ENCODE data around the gene SEC23B. TPM values are rescaled to one million over a fixed set of nuclear protein-coding genes. Genes with fewer than 3 reads are reported as not detected.

The SEC23B gene
- total and polyA plus RNA-seq, 4 donors, result 12.8 to 54.3 (median 34.8) TPM

DNA sequence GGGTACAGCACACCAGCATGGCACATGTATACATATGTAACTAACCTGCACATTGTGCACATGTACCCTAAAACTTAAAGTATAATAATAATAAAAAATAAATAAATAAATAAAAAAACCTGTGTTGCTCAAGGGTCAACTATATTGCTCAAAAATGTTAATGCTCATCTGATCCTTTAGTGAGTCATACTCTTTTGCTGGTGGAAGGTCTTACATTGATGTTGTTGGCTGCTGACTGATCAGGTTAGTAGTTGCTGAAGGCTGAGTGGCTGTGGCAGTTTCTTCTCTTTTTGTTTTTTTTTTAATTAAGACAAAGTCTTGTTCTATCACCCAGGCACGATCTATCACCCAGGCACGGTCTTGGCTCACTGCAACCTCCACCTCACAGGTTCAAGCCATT lies 29.9 kb downstream of the SEC23B start:
- Histone ChIP-seq H3K9me3 (ENCODE audit: control insufficient read depth in 4 of 4, low read length in 3 of 4) (no peaks in the 10 kb centered on the region), H3K36me3 (ENCODE audit: control insufficient read depth in 4 of 4, insufficient read depth in 3 of 4, low read depth in 1 of 4, low read length in 3 of 4) (peaks cover 14 to 45% (median 29%) of the 10 kb centered on the region in 4 donors), H3K27ac (ENCODE audit: low read depth in 1 of 2, low read length in 2 of 2) (no peak overlapping the region), H3K4me3 (ENCODE audit: low read depth in 1 of 3, low read length in 3 of 3) (no peak overlapping the region), H3K27me3 (ENCODE audit: control insufficient read depth in 4 of 4, insufficient read depth in 4 of 4, low read length in 3 of 4) (no peaks in the 10 kb centered on the region), H3K4me1 (ENCODE audit: control insufficient read depth in 4 of 4, insufficient read depth in 4 of 4, low read length in 3 of 4) (peaks cover 0 to 20% (median 14%) of the 10 kb centered on the region in 4 donors), H3K9ac (ENCODE audit: low read depth in 1 of 2, low read length in 2 of 2) (no peak overlapping the region)
- DNase-seq (ENCODE audit: low spot score), result no peak
- WGBS, result 100% methylated on average over 2 of the region's 2 CpGs
- TF ChIP-seq JUND (IDR thresholded peaks at IDR 0.05), result no peak
- TF ChIP-seq FOXA2 (IDR thresholded peaks at IDR 0.05), result no peak
- TF ChIP-seq, protein P1, sequence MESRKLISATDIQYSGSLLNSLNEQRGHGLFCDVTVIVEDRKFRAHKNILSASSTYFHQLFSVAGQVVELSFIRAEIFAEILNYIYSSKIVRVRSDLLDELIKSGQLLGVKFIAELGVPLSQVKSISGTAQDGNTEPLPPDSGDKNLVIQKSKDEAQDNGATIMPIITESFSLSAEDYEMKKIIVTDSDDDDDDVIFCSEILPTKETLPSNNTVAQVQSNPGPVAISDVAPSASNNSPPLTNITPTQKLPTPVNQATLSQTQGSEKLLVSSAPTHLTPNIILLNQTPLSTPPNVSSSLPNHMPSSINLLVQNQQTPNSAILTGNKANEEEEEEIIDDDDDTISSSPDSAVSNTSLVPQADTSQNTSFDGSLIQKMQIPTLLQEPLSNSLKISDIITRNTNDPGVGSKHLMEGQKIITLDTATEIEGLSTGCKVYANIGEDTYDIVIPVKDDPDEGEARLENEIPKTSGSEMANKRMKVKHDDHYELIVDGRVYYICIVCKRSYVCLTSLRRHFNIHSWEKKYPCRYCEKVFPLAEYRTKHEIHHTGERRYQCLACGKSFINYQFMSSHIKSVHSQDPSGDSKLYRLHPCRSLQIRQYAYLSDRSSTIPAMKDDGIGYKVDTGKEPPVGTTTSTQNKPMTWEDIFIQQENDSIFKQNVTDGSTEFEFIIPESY (IDR thresholded peaks at IDR 0.05), result no peak
- TF ChIP-seq HNF4A (conservative IDR thresholded peaks at IDR 0.05), result no peak
- TF ChIP-seq, protein P2, sequence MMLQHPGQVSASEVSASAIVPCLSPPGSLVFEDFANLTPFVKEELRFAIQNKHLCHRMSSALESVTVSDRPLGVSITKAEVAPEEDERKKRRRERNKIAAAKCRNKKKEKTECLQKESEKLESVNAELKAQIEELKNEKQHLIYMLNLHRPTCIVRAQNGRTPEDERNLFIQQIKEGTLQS (IDR thresholded peaks at IDR 0.05), result no peak
- no peak for TF ChIP-seq TAF1 (conservative IDR thresholded peaks at IDR 0.05)
- TF ChIP-seq, protein P3, sequence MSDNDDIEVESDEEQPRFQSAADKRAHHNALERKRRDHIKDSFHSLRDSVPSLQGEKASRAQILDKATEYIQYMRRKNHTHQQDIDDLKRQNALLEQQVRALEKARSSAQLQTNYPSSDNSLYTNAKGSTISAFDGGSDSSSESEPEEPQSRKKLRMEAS (IDR thresholded peaks at IDR 0.05), result no peak

DNA sequence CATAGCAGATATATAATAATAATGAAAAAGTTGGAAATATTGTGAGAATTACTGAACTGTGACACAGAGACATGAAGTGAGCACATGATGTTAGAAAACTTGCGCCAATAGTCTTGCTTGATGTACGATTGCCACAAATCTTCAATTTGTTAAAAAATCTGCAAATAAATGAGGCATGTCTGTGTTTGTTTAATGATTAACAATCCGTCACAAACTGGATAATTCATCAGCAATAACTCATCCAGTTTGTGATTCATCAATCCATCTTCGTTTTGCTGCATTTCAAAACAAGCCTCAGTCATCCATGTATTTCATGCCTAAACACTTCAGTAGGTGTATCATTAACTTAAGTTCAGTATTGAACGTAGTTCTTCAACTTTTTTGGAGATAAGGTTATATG lies 34.0 kb downstream of the SEC23B start:
- Histone ChIP-seq H3K9me3 (ENCODE audit: control insufficient read depth in 4 of 4, low read length in 3 of 4) (no peaks in the 10 kb centered on the region), H3K27ac (ENCODE audit: low read depth in 1 of 2, low read length in 2 of 2) (no peak overlapping the region), H3K4me1 (ENCODE audit: control insufficient read depth in 4 of 4, insufficient read depth in 4 of 4, low read length in 3 of 4) (peaks cover 5 to 19% (median 12%) of the 10 kb centered on the region in 4 donors), H3K9ac (ENCODE audit: low read depth in 1 of 2, low read length in 2 of 2) (no peak overlapping the region), H3K36me3 (ENCODE audit: control insufficient read depth in 4 of 4, insufficient read depth in 3 of 4, low read depth in 1 of 4, low read length in 3 of 4) (peaks cover 11 to 39% (median 30%) of the 10 kb centered on the region in 4 donors), H3K27me3 (ENCODE audit: control insufficient read depth in 4 of 4, insufficient read depth in 4 of 4, low read length in 3 of 4) (no peaks in the 10 kb centered on the region), H3K4me3 (ENCODE audit: low read depth in 1 of 3, low read length in 3 of 3) (no peak overlapping the region)
- no peak for TF ChIP-seq YY1 (IDR thresholded peaks at IDR 0.05)
- no peak for TF ChIP-seq FOXA1 (IDR thresholded peaks at IDR 0.05)
- TF ChIP-seq, protein P4, sequence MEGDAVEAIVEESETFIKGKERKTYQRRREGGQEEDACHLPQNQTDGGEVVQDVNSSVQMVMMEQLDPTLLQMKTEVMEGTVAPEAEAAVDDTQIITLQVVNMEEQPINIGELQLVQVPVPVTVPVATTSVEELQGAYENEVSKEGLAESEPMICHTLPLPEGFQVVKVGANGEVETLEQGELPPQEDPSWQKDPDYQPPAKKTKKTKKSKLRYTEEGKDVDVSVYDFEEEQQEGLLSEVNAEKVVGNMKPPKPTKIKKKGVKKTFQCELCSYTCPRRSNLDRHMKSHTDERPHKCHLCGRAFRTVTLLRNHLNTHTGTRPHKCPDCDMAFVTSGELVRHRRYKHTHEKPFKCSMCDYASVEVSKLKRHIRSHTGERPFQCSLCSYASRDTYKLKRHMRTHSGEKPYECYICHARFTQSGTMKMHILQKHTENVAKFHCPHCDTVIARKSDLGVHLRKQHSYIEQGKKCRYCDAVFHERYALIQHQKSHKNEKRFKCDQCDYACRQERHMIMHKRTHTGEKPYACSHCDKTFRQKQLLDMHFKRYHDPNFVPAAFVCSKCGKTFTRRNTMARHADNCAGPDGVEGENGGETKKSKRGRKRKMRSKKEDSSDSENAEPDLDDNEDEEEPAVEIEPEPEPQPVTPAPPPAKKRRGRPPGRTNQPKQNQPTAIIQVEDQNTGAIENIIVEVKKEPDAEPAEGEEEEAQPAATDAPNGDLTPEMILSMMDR (IDR thresholded peaks at IDR 0.05; ENCODE audit: low read depth, low read length, missing input control), result no peak
- no peak for TF ChIP-seq TAF1 (conservative IDR thresholded peaks at IDR 0.05)
- TF ChIP-seq SP1 (IDR thresholded peaks at IDR 0.05), result no peak
- no peak for TF ChIP-seq HNF4G (IDR thresholded peaks at IDR 0.05)
- TF ChIP-seq, protein P5, sequence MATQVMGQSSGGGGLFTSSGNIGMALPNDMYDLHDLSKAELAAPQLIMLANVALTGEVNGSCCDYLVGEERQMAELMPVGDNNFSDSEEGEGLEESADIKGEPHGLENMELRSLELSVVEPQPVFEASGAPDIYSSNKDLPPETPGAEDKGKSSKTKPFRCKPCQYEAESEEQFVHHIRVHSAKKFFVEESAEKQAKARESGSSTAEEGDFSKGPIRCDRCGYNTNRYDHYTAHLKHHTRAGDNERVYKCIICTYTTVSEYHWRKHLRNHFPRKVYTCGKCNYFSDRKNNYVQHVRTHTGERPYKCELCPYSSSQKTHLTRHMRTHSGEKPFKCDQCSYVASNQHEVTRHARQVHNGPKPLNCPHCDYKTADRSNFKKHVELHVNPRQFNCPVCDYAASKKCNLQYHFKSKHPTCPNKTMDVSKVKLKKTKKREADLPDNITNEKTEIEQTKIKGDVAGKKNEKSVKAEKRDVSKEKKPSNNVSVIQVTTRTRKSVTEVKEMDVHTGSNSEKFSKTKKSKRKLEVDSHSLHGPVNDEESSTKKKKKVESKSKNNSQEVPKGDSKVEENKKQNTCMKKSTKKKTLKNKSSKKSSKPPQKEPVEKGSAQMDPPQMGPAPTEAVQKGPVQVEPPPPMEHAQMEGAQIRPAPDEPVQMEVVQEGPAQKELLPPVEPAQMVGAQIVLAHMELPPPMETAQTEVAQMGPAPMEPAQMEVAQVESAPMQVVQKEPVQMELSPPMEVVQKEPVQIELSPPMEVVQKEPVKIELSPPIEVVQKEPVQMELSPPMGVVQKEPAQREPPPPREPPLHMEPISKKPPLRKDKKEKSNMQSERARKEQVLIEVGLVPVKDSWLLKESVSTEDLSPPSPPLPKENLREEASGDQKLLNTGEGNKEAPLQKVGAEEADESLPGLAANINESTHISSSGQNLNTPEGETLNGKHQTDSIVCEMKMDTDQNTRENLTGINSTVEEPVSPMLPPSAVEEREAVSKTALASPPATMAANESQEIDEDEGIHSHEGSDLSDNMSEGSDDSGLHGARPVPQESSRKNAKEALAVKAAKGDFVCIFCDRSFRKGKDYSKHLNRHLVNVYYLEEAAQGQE (IDR thresholded peaks at IDR 0.05), result no peak
- TF ChIP-seq HNF4A (conservative IDR thresholded peaks at IDR 0.05), result no peak
- no peak for TF ChIP-seq JUND (IDR thresholded peaks at IDR 0.05)
- TF ChIP-seq FOXA2 (IDR thresholded peaks at IDR 0.05), result no peak
- 63% methylated on average over 5 of the region's 5 CpGs for WGBS
- no peak for DNase-seq (ENCODE audit: low spot score)
